Mesenchymal stem cell (in vitro differentiated cells and primary cell): ENCODE results near the gene EPHA10.

Experiments used
- DNase-seq: peaks from one replicate; pipeline ENCODE4 v3.0.0-alpha.2; 2013
- H2AFZ ChIP-seq: one replicate; pipeline ENCODE4 v1.6.1; 2013; ENCODE audit warnings: low read depth, mild to moderate bottlenecking, control low read depth, inconsistent platforms, low read length, moderate library complexity
- H2AK5ac ChIP-seq: 2 replicates; pipeline ENCODE4 v1.6.1; 2013; ENCODE audit warnings: low read length, moderate library complexity, mild to moderate bottlenecking, inconsistent platforms; ENCODE audit not compliant: severe bottlenecking
- H2BK120ac ChIP-seq: one replicate; pipeline ENCODE4 v1.6.1; 2013; ENCODE audit warnings: low read depth, mild to moderate bottlenecking, inconsistent platforms, low read length, moderate library complexity
- H2BK12ac ChIP-seq, 2 experiments: one replicate each; pipeline ENCODE4 v1.6.1; 2013; ENCODE audit warnings: inconsistent platforms in 2 of 2, low read length in 2 of 2, mild to moderate bottlenecking in 2 of 2, moderate library complexity in 2 of 2, control low read depth in 1 of 2
- H2BK15ac ChIP-seq: one replicate; pipeline ENCODE4 v1.6.1; 2013; ENCODE audit warnings: mild to moderate bottlenecking, low read depth, inconsistent platforms; ENCODE audit not compliant: poor library complexity, severe bottlenecking
- H2BK5ac ChIP-seq: 2 replicates; pipeline ENCODE4 v1.6.1; 2013; ENCODE audit warnings: low read depth, mild to moderate bottlenecking, low read length, control low read depth, inconsistent platforms; ENCODE audit not compliant: poor library complexity, severe bottlenecking
- H3K14ac ChIP-seq, 2 experiments: one replicate each; pipeline ENCODE4 v1.6.1; 2013; ENCODE audit warnings: inconsistent platforms in 2 of 2, low read length in 2 of 2, control low read depth in 1 of 2, mild to moderate bottlenecking in 1 of 2, moderate library complexity in 1 of 2
- H3K18ac ChIP-seq, 2 experiments: one replicate each; pipeline ENCODE4 v1.6.1; 2013; ENCODE audit warnings: inconsistent platforms in 2 of 2, low read length in 2 of 2, control low read depth in 1 of 2, low read depth in 1 of 2, mild to moderate bottlenecking in 1 of 2
- H3K23ac ChIP-seq, 2 experiments: one replicate each; pipeline ENCODE4 v1.6.1; 2013; ENCODE audit warnings: inconsistent platforms in 2 of 2, low read length in 2 of 2, mild to moderate bottlenecking in 2 of 2, moderate library complexity in 2 of 2, control low read depth in 1 of 2
- H3K27ac ChIP-seq: 2 replicates; pipeline ENCODE4 v1.5.1; 2013; ENCODE audit warnings: mild to moderate bottlenecking, moderate library complexity, low read length, control low read depth, inconsistent platforms; ENCODE audit not compliant: poor library complexity, severe bottlenecking
- H3K27me3 ChIP-seq, 2 experiments: 2 replicates each; pipeline versions ENCODE4 v1.6.1 to v1.7.0; 2013; ENCODE audit warnings: low read length in 2 of 2, mild to moderate bottlenecking in 2 of 2, moderate library complexity in 2 of 2, control low read depth in 1 of 2, inconsistent platforms in 1 of 2; ENCODE audit not compliant: control insufficient read depth in 1 of 2, insufficient read depth in 1 of 2
- H3K36me3 ChIP-seq, 2 experiments: 2 replicates each; pipeline versions ENCODE4 v1.6.1 to v1.7.0; 2013; ENCODE audit warnings: low read length in 2 of 2, control low read depth in 1 of 2, inconsistent platforms in 1 of 2, low read depth in 1 of 2, mild to moderate bottlenecking in 1 of 2; ENCODE audit not compliant: insufficient read depth in 2 of 2, control insufficient read depth in 1 of 2
- H3K4ac ChIP-seq, 2 experiments: one replicate each; pipeline ENCODE4 v1.6.1; 2013; ENCODE audit warnings: inconsistent platforms in 2 of 2, low read length in 2 of 2, mild to moderate bottlenecking in 2 of 2, moderate library complexity in 2 of 2, control low read depth in 1 of 2, low read depth in 1 of 2
- H3K4me1 ChIP-seq: 2 replicates; pipeline ENCODE4 v1.6.1; 2013; ENCODE audit warnings: low read depth, low read length, control low read depth; ENCODE audit not compliant: control insufficient read depth, insufficient read depth
- H3K4me2 ChIP-seq: 2 replicates; pipeline ENCODE4 v1.6.1; 2013; ENCODE audit warnings: low read length, mild to moderate bottlenecking, inconsistent platforms; ENCODE audit not compliant: poor library complexity, severe bottlenecking
- H3K4me3 ChIP-seq, 2 experiments: 2 replicates each; pipeline versions ENCODE4 v1.5.1 to v1.7.0; 2013; ENCODE audit warnings: low read length in 2 of 2, mild to moderate bottlenecking in 2 of 2, control low read depth in 1 of 2, low read depth in 1 of 2; ENCODE audit not compliant: insufficient read depth in 1 of 2
- H3K79me1 ChIP-seq: replicated peaks from 2 replicates; pipeline ENCODE4 v1.6.1; 2013; ENCODE audit warnings: mild to moderate bottlenecking, control low read depth, low read length, inconsistent platforms; ENCODE audit not compliant: poor library complexity, severe bottlenecking
- H3K9ac ChIP-seq: 2 replicates; pipeline ENCODE4 v1.7.0; 2013; ENCODE audit warnings: mild to moderate bottlenecking, low read length, moderate library complexity
- H3K9me3 ChIP-seq: 2 replicates; pipeline ENCODE4 v1.7.0; 2013; ENCODE audit warnings: mild to moderate bottlenecking, low read length; ENCODE audit not compliant: control insufficient read depth
- H4K8ac ChIP-seq: one replicate; pipeline ENCODE4 v1.6.1; 2013; ENCODE audit warnings: inconsistent platforms, mild to moderate bottlenecking, low read length, moderate library complexity
- H4K91ac ChIP-seq: one replicate; pipeline ENCODE4 v1.6.1; 2013; ENCODE audit warnings: mild to moderate bottlenecking, low read length, inconsistent platforms
- WGBS: methylation state at CpG from one replicate; pipeline ENCODE4 v1.1.7; 2013; ENCODE audit warnings: mixed read lengths; 5-methylcytosine and 5-hydroxymethylcytosine counted together

EPHA10 gene

GRCh38 chr1:37699147-37699546 lies 65.8 kb downstream of the EPHA10 start:
- no peak overlapping the region for H2BK12ac ChIP-seq
- 98% methylated on average over 6 of the region's 7 CpGs for WGBS
- H2AFZ ChIP-seq: no peak overlapping the region
- H3K79me1 ChIP-seq: peaks cover 25% of the 10 kb centered on the region
- DNase-seq: no peak
- no peaks in the 10 kb centered on the region for H3K27me3 ChIP-seq
- no peak overlapping the region for H2BK5ac ChIP-seq
- peaks cover 6 to 28% of the 10 kb centered on the region in 2 experiments for H3K36me3 ChIP-seq
- no peak overlapping the region for H3K23ac ChIP-seq
- H2BK15ac ChIP-seq: no peak overlapping the region
- H3K4me3 ChIP-seq: no peak overlapping the region
- H3K4ac ChIP-seq: no peak overlapping the region
- H3K18ac ChIP-seq: no peak overlapping the region
- no peak overlapping the region for H2BK120ac ChIP-seq
- no peak overlapping the region for H4K91ac ChIP-seq
- no peak overlapping the region for H3K27ac ChIP-seq
- H3K4me2 ChIP-seq: no peak overlapping the region
- H3K4me1 ChIP-seq: no peaks in the 10 kb centered on the region
- H2AK5ac ChIP-seq: no peak overlapping the region
- H3K9me3 ChIP-seq: no peaks in the 10 kb centered on the region
- no peak overlapping the region for H4K8ac ChIP-seq
- H3K9ac ChIP-seq: no peak overlapping the region
- H3K14ac ChIP-seq: no peak overlapping the region

- 91% methylated on average over 2 of the region's 2 CpGs for WGBS
- Histone ChIP-seq H3K27ac (no peak overlapping the region), H3K4me3 (no peak overlapping the region), H2BK120ac (no peak overlapping the region), H3K9me3 (no peaks in the 10 kb centered on the region), H2AFZ (no peak overlapping the region), H3K36me3 (peaks cover 3 to 28% of the 10 kb centered on the region in 2 experiments), H4K91ac (no peak overlapping the region), H4K8ac (no peak overlapping the region), H3K27me3 (no peaks in the 10 kb centered on the region), H3K4ac (no peak overlapping the region), H3K9ac (no peak overlapping the region), H2AK5ac (no peak overlapping the region), H2BK12ac (no peak overlapping the region), H2BK5ac (no peak overlapping the region), H3K4me2 (no peak overlapping the region), H3K14ac (no peak overlapping the region), H3K18ac (no peak overlapping the region), H3K4me1 (peaks cover 4% of the 10 kb centered on the region), H2BK15ac (no peak overlapping the region), H3K23ac (no peak overlapping the region), H3K79me1 (peaks cover 30% of the 10 kb centered on the region)
- no peak for DNase-seq
Observed at GRCh38 chr1:37697737-37698136, 67.2 kb downstream of the EPHA10 start.

- no peak overlapping the region for H3K9ac ChIP-seq
Observed at GRCh38 chr1:37697090-37697489, 67.8 kb downstream of the EPHA10 start.

GRCh38 chr1:37692834-37693175 lies 72.1 kb downstream of the EPHA10 start:
- Histone ChIP-seq H2BK12ac (no peak overlapping the region), H4K91ac (no peak overlapping the region), H4K8ac (peak overlapping the region; percentile 35), H3K18ac (no peak overlapping the region), H3K36me3 (peaks cover 2 to 10% of the 10 kb centered on the region in 2 experiments), H3K23ac (no peak overlapping the region), H3K27ac (no peak overlapping the region), H3K4me3 (peak overlapping the region; percentile 97 to 98), H3K4me2 (peak overlapping the region; percentile 83), H2AFZ (peak overlapping the region; percentile 92), H2BK120ac (no peak overlapping the region), H3K9me3 (no peaks in the 10 kb centered on the region), H3K9ac (peak overlapping the region; percentile 82), H3K79me1 (peaks cover 41% of the 10 kb centered on the region), H2BK15ac (no peak overlapping the region), H3K27me3 (no peaks in the 10 kb centered on the region), H3K4me1 (peaks cover 20% of the 10 kb centered on the region), H2AK5ac (no peak overlapping the region), H3K14ac (no peak overlapping the region), H2BK5ac (no peak overlapping the region), H3K4ac (no peak overlapping the region)
- no peak for DNase-seq
- 2% methylated on average over 15 of the region's 16 CpGs for WGBS

More at GRCh38 chr1:37697090-37697489, 67.8 kb downstream of the EPHA10 start:
- Histone ChIP-seq H3K27me3 (no peaks in the 10 kb centered on the region), H3K4me3 (no peak overlapping the region), H4K91ac (no peak overlapping the region), H2AK5ac (no peak overlapping the region), H3K14ac (no peak overlapping the region), H4K8ac (no peak overlapping the region), H3K79me1 (peaks cover 32% of the 10 kb centered on the region), H3K4me2 (no peak overlapping the region), H2BK5ac (no peak overlapping the region), H3K9me3 (no peaks in the 10 kb centered on the region), H3K4ac (no peak overlapping the region), H2BK15ac (no peak overlapping the region), H3K23ac (no peak overlapping the region), H3K18ac (no peak overlapping the region), H2BK120ac (no peak overlapping the region), H3K4me1 (peaks cover 5% of the 10 kb centered on the region), H2BK12ac (no peak overlapping the region), H3K27ac (no peak overlapping the region), H2AFZ (no peak overlapping the region), H3K36me3 (peaks cover 3 to 25% of the 10 kb centered on the region in 2 experiments)
- DNase-seq: no peak
- WGBS: 100% methylated on average over 2 of the region's 2 CpGs
